Activated T-cell treated with anti-CD3 and anti-CD28 coated beads, Interleukin-2, amount 50 U/mL, for 72 hours (primary cell): ENCODE measurements around the gene LYRM1. TPM values are rescaled to one million over a fixed set of nuclear protein-coding genes. Genes with fewer than 3 reads are reported as not detected.
"Not testable (repeated sequence)": the region's sequence is repeated elsewhere in the genome, so short reads cannot be mapped to it uniquely, and the experiment has no call there.

ENCODE experiments used
- ATAC-seq, 2 donors: fragments of 150-1000 bp; cut with Tn5 transposase; replicated peaks in 1 of 2; 2 replicates each; pipeline ENCODE4 v1.10.0; 2021; ENCODE audit warnings: moderate library complexity in 2 of 2, mild to moderate bottlenecking in 1 of 2
- DNase-seq, 2 donors: peaks; one replicate each; pipeline ENCODE4 v3.0.0; 2021 to 2022; ENCODE audit warnings: mixed read lengths in 1 of 2
- H3K27ac Mint-ChIP-seq: one replicate; pipeline ENCODE4 v1.8.0; 2022; ENCODE audit warnings: mild to moderate bottlenecking, moderate library complexity, mixed read lengths
- H3K27me3 Mint-ChIP-seq: one replicate; pipeline ENCODE4 v1.8.0; 2022; ENCODE audit warnings: low read depth, mixed read lengths
- H3K36me3 Mint-ChIP-seq, 2 donors: one replicate each; pipeline ENCODE4 v1.8.0; 2022; ENCODE audit warnings: mixed read lengths in 2 of 2, mild to moderate bottlenecking in 1 of 2; ENCODE audit not compliant: insufficient read depth in 2 of 2
- H3K4me1 Mint-ChIP-seq: one replicate; pipeline ENCODE4 v1.8.0; 2022; ENCODE audit warnings: low read depth, mixed read lengths
- H3K4me3 Mint-ChIP-seq, 2 donors: one replicate each; pipeline ENCODE4 v1.8.0; 2022; ENCODE audit warnings: mild to moderate bottlenecking in 2 of 2, mixed read lengths in 2 of 2, moderate library complexity in 2 of 2
- H3K9me3 Mint-ChIP-seq, 2 donors: one replicate each; pipeline ENCODE4 v1.8.0; 2022; ENCODE audit warnings: mixed read lengths in 2 of 2
- total RNA-seq, 2 donors: library from RNA; stranded (reverse); gene quantifications; one replicate each; pipeline ENCODE4 v1.2.3, GENCODE V29; 2022

The LYRM1 gene
- total RNA-seq, 2 donors from 2014 or later, result 31.8 to 44.0 TPM

DNA sequence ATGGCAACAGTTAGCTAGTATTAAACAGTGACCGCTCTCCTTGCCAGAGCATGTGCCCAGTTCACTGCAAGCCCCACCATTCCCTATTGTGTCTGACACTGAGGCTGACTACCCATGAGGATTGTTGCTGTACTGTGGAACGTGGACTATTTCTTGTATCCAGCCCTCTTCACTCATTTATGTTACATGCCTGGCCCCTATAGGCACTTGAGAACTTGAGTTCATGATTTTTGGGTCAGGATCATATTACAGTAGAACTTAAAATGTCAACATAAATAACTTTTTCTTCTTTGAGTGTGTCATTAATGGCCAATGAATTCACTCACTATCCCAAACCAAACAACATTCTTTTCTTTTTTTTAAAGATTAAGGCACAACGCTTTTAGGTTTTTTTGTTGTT is 55.7 kb downstream of the LYRM1 start:
- H3K4me3 Mint-ChIP-seq, result no peak overlapping the region
- H3K36me3 Mint-ChIP-seq, result no peaks in the 10 kb centered on the region
- H3K27me3 Mint-ChIP-seq, result no peaks in the 10 kb centered on the region
- no peaks in the 10 kb centered on the region for H3K4me1 Mint-ChIP-seq
- no peak for DNase-seq
- no peak overlapping the region for H3K27ac Mint-ChIP-seq
- H3K9me3 Mint-ChIP-seq, result no peaks in the 10 kb centered on the region
- no peak for ATAC-seq

DNA sequence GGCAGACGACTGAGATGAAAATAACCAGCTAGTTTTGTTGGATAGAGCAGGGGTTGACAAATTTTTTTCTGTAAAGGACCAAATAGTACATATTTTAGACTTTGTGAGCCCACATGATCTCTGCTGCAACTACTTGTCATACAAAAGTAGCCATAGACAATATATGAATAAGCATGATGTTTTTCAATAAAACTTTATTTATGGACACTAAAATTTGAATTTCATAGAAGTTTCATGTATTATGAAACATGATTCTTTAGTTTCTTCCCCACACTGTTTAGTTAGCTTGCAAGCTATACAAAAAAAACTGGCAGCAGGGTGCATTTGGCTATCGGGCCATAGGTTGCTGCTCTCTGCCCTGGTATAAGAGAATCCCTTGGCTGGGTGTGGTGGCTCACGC is 56.6 kb downstream of the LYRM1 start:
- no peaks in the 10 kb centered on the region for H3K4me1 Mint-ChIP-seq
- H3K27ac Mint-ChIP-seq, result no peak overlapping the region

DNA sequence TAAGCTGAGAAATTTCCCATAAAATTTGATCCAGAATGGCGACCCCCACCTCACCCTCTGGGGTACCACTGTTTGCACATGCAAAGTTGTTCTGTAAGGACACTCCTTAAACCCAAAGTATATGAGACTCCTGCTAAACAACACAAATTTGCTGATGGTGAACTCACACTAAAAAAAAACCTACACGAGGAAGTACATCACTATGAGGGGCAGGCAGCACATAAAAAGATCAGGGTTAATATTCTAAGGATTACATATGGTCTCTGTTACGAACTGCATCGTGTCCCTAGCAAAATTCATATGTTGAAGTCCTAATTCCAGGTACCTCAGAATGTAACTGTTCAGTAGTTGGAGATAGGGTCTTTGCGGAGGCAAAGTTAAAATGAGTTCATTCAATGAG is 60.3 kb downstream of the LYRM1 start:
- Mint-ChIP-seq H3K9me3 (no peaks in the 10 kb centered on the region), H3K27me3 (no peaks in the 10 kb centered on the region), H3K4me3 (no peak overlapping the region), H3K4me1 (no peaks in the 10 kb centered on the region), H3K36me3 (no peaks in the 10 kb centered on the region), H3K27ac (no peak overlapping the region)
- DNase-seq, result no peak
- no peak for ATAC-seq

More for the DNA sequence above, 56.6 kb downstream of the LYRM1 start:
- ATAC-seq (no peak), DNase-seq (no peak)
- no peaks in the 10 kb centered on the region for H3K9me3 Mint-ChIP-seq
- H3K36me3 Mint-ChIP-seq, result no peaks in the 10 kb centered on the region
- no peak overlapping the region for H3K4me3 Mint-ChIP-seq
- no peaks in the 10 kb centered on the region for H3K27me3 Mint-ChIP-seq

DNA sequence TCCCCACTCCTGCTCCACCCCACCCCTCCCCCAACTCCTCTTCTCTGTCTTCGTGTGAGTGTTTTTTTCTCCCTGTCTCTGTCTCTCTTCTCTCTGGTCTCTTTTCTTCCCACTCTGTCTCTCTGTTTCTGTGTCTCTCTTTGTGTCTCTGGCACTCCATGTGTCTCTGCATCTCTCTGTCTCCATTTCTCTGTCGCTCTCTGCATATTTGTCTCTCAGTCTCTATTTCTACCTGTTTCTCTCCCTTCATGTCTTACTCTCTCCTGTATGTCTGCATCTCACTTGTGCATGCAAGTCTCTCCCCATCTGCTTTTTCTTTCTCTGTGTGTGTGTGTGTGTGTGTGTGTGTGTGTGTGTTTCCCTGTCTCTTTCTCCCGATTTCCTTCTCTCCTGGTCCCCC is 68.2 kb downstream of the LYRM1 start:
- Mint-ChIP-seq H3K9me3 (no peaks in the 10 kb centered on the region), H3K27ac (no peak overlapping the region), H3K27me3 (no peaks in the 10 kb centered on the region), H3K36me3 (no peaks in the 10 kb centered on the region), H3K4me1 (no peaks in the 10 kb centered on the region), H3K4me3 (no peak overlapping the region)
- no peak for DNase-seq
- ATAC-seq, result no peak

DNA sequence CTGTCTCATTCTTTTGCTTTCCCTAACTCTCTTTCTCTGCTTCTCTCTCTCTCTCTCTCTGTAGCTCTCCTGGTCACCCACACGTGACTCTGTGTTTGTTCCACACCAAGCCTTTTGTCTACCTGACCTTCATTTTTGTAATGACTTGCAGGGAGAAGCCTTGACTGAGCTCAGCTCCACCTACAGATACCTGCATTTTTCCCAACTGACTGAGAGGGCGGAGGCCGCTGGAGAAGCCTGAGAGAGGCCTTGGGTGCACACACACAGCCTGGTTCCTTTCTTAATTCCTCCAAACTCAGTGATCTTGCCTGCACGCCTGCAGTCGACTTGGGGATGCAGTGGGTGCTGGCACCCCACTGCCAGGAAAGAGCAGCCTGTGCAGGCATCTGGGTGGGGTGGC is 68.8 kb downstream of the LYRM1 start:
- ATAC-seq, result no peak
- no peaks in the 10 kb centered on the region for H3K9me3 Mint-ChIP-seq
- no peak for DNase-seq
- no peaks in the 10 kb centered on the region for H3K4me1 Mint-ChIP-seq
- H3K27ac Mint-ChIP-seq, result no peak overlapping the region
- H3K4me3 Mint-ChIP-seq, result no peak overlapping the region
- H3K27me3 Mint-ChIP-seq, result no peaks in the 10 kb centered on the region
- no peaks in the 10 kb centered on the region for H3K36me3 Mint-ChIP-seq

DNA sequence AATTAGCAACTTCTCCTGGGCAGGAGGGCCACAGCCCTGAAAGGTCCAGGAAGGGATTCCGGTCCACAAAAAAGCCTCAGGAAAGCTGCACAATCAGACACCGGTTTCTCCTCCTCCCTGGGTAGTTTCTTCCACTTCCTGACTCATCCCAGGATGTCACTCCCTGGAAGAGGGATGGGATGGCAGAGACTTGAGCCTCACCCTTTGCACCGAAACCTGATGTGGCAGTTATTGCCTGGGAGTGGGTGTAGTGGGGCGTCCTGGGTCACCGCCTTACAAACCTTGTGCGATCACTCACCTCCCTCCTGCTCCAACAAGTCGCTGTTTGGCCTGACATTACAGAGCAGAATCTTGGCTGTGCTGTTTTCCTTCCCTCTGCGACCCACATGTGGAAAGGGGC is 70.8 kb downstream of the LYRM1 start:
- H3K4me3 Mint-ChIP-seq, result no peak overlapping the region
- DNase-seq (no peak), ATAC-seq (no peak)
- no peaks in the 10 kb centered on the region for H3K4me1 Mint-ChIP-seq
- H3K9me3 Mint-ChIP-seq, result no peaks in the 10 kb centered on the region
- no peaks in the 10 kb centered on the region for H3K36me3 Mint-ChIP-seq
- no peak overlapping the region for H3K27ac Mint-ChIP-seq
- H3K27me3 Mint-ChIP-seq, result no peaks in the 10 kb centered on the region

DNA sequence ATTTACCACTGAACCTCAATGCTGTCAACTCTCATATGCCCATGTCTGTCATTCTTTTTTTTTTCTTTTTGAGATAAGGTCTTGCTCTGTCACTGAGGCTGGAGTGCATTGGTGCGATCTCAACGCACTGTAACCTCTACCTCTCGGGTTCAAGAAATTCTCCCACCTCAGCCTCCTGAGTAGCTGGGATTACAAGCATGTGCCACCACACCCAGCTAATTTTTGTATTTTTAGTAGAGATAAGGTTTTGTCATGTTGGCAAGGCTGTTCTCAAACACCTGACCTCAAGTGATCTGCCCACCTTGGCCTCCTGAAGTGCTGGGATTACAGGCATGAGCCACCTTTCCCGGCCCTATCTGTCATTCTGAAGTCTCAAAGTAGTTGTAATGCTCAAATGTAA is 72.6 kb downstream of the LYRM1 start:
- H3K4me1 Mint-ChIP-seq, ATAC-seq, H3K27ac Mint-ChIP-seq: not testable (repeated sequence)

More for the DNA sequence above, 72.6 kb downstream of the LYRM1 start:
- H3K36me3 Mint-ChIP-seq, DNase-seq, H3K9me3 Mint-ChIP-seq, H3K27me3 Mint-ChIP-seq, H3K4me3 Mint-ChIP-seq: not testable (repeated sequence)

Other genes starting within 250 kb of the LYRM1 start
- gene ACSM1, start 203.1 kb upstream of the LYRM1 start, total RNA-seq, result under 1 TPM; 0.36 to 0.49 TPM
- gene THUMPD1, start 159.0 kb upstream of the LYRM1 start, total RNA-seq, result 10 to 100 TPM; 53.7 to 54.4 TPM
- gene ACSM3, start 136.8 kb upstream of the LYRM1 start, total RNA-seq, result 10 to 100 TPM; 23.7 to 26.7 TPM
- 10 to 100 TPM; 20.8 to 24.7 TPM for gene ERI2, start 94.3 kb upstream of the LYRM1 start, total RNA-seq
- 10 to 100 TPM; 16.5 to 23.8 TPM for gene REXO5, start 94.2 kb upstream of the LYRM1 start, total RNA-seq
- 1 to 10 TPM; 5.7 to 9.9 TPM for gene DCUN1D3, start 413 bp upstream of the LYRM1 start, total RNA-seq